Measurements from ENCODE around the gene KRT17.

Gene KRT17

DNA sequence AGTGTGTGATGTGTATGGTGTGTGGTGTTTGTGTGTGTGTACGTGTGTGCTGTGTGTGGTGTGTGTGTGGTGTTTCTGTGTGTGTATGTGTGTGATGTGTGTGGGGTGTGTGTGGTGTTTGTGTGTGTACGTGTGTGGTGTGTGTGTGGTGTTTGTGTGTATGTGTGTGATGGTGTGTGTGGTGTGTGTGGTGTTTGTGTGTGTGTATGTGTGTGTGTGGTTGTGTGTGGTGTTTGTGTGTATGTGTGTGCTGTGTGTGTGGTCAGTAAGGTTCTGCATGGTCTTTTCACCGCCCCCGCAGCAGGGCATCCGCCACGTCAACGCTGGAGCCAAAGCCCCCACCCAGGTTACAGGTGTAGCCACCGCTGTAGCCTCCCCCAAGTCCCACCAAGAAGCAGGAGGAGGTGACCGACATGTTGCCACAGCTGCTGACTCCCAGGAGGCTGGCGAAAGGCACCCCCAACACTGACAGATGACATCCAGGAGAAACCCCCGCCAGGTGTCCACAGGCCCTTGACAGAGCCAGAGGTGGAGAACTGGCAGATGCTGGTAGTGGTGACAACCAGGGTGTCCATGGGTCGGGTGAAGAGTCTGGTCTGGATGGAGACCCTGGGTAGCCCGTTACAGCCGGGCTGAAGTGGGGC lies 9.3 kb upstream of the KRT17 start:
- Histone ChIP-seq H3K9me3 (no peaks in the 10 kb centered on the region), H3K36me3 (no peaks in the 10 kb centered on the region), H3K4me1 (peaks cover 0 to 23% (median 10%) of the 10 kb centered on the region in 4 donors), H3K27ac (no peak overlapping the region), H3K27me3 (no peaks in the 10 kb centered on the region), H3K4me3 (no peak overlapping the region)
- DNase-seq: no peak
- TF ChIP-seq CTCF (IDR thresholded peaks at IDR 0.05): no peak
- intact Hi-C loops (cut with DNase I; ENCODE audit: low total_unique reads): no loop called here

GRCh38 chr17:41632482-41633105 lies 8.2 kb upstream of the KRT17 start:
- intact Hi-C loops (cut with DNase I; ENCODE audit: low total_unique reads): no loop called here
- Histone ChIP-seq H3K9me3 (no peaks in the 10 kb centered on the region), H3K27ac (no peak overlapping the region), H3K4me1 (peaks cover 0 to 23% (median 10%) of the 10 kb centered on the region in 4 donors), H3K4me3 (no peak overlapping the region), H3K36me3 (no peaks in the 10 kb centered on the region), H3K27me3 (no peaks in the 10 kb centered on the region)
- no peak for DNase-seq
- TF ChIP-seq CTCF (IDR thresholded peaks at IDR 0.05): no peak

DNA sequence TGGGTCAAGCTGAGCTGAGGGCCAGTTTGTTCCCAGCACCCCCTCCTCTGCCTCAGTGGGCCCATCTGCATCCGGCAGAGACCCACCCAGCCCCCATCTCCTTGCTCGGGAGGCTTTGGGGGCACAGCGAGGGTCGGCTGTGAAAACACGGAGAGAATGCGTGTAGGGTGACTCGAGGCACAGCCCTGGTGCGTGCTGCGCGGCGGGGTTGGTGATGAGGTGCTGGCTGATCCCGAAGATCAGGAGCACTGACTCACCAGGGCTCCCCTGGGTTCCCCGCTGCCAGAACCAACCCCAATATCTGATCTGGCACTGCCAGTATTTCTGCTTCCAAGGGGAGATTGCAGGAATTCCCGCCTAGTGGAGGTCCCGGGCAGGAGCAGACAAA lies 7.5 kb upstream of the KRT17 start:
- intact Hi-C loops (cut with DNase I; ENCODE audit: low total_unique reads): no loop called here
- H3K36me3 ChIP-seq: no peaks in the 10 kb centered on the region
- no peak overlapping the region for H3K27ac ChIP-seq
- H3K27me3 ChIP-seq: no peaks in the 10 kb centered on the region
- DNase-seq: no peak
- peaks cover 0 to 22% (median 10%) of the 10 kb centered on the region in 4 donors for H3K4me1 ChIP-seq
- H3K9me3 ChIP-seq: no peaks in the 10 kb centered on the region
- H3K4me3 ChIP-seq: no peak overlapping the region
- no peak for TF ChIP-seq CTCF (IDR thresholded peaks at IDR 0.05)

GRCh38 chr17:41631025-41631897 lies 6.9 kb upstream of the KRT17 start:
- Histone ChIP-seq H3K9me3 (no peaks in the 10 kb centered on the region), H3K4me1 (peaks cover 0 to 17% (median 10%) of the 10 kb centered on the region in 4 donors), H3K27ac (no peak overlapping the region), H3K4me3 (no peak overlapping the region), H3K36me3 (no peaks in the 10 kb centered on the region), H3K27me3 (no peaks in the 10 kb centered on the region)
- no peak for DNase-seq
- intact Hi-C loops (cut with DNase I; ENCODE audit: low total_unique reads): no loop called here
- no peak for TF ChIP-seq CTCF (IDR thresholded peaks at IDR 0.05)

- H3K4me1 ChIP-seq: peaks cover 0 to 19% (median 10%) of the 10 kb centered on the region in 4 donors
- H3K27me3 ChIP-seq: no peaks in the 10 kb centered on the region
- intact Hi-C loops (cut with DNase I; ENCODE audit: low total_unique reads): no loop called here
- H3K9me3 ChIP-seq: no peaks in the 10 kb centered on the region
- TF ChIP-seq CTCF (IDR thresholded peaks at IDR 0.05): no peak
- DNase-seq: no peak
- no peaks in the 10 kb centered on the region for H3K36me3 ChIP-seq
- no peak overlapping the region for H3K27ac ChIP-seq
- no peak overlapping the region for H3K4me3 ChIP-seq
Measured at GRCh38 chr17:41629826-41630670, 5.7 kb upstream of the KRT17 start.
